ENCODE measurements around the gene MT1F.

- TF ChIP-seq, protein P1, sequence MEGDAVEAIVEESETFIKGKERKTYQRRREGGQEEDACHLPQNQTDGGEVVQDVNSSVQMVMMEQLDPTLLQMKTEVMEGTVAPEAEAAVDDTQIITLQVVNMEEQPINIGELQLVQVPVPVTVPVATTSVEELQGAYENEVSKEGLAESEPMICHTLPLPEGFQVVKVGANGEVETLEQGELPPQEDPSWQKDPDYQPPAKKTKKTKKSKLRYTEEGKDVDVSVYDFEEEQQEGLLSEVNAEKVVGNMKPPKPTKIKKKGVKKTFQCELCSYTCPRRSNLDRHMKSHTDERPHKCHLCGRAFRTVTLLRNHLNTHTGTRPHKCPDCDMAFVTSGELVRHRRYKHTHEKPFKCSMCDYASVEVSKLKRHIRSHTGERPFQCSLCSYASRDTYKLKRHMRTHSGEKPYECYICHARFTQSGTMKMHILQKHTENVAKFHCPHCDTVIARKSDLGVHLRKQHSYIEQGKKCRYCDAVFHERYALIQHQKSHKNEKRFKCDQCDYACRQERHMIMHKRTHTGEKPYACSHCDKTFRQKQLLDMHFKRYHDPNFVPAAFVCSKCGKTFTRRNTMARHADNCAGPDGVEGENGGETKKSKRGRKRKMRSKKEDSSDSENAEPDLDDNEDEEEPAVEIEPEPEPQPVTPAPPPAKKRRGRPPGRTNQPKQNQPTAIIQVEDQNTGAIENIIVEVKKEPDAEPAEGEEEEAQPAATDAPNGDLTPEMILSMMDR (IDR thresholded peaks at IDR 0.05; ENCODE audit: insufficient read depth, low read depth, low read length), result no peak
- TF ChIP-seq EZH2 (IDR thresholded peaks at IDR 0.05; ENCODE audit: insufficient read depth, low read length), result no peak
These were observed 19.7 kb downstream of the MT1F start for GRCh38 chr16:56677474-56677873.

Measured in astrocyte (in vitro differentiated cells and primary cell).